HEK293 (cell line): ENCODE data around the gene HIGD2B.

Source experiments
- CTCF ChIP-seq: fragments of 450-650 bp; formaldehyde crosslinking; IDR thresholded peaks from 2 replicates; pipeline ENCODE4 v1.5.1; 2016; ENCODE audit warnings: missing biosample characterization, missing genetic modification characterization
- ZFP69B ChIP-seq: fragments of 450-650 bp; formaldehyde crosslinking; IDR thresholded peaks from 2 replicates; pipeline ENCODE4 v1.5.1; 2016; ENCODE audit warnings: missing biosample characterization, missing genetic modification characterization
- ZNF175 ChIP-seq: fragments of 450-650 bp; formaldehyde crosslinking; IDR thresholded peaks from 2 replicates; pipeline ENCODE4 v1.5.1; 2016; ENCODE audit warnings: missing biosample characterization, missing genetic modification characterization
- ZNF24 ChIP-seq: fragments of 450-650 bp; formaldehyde crosslinking; IDR thresholded peaks from 2 replicates; pipeline ENCODE4 v1.5.1; 2016; ENCODE audit warnings: missing biosample characterization, missing genetic modification characterization
- ZNF335 ChIP-seq: fragments of 450-650 bp; formaldehyde crosslinking; conservative IDR thresholded peaks from 2 replicates; pipeline ENCODE4 v1.5.1; 2016; ENCODE audit warnings: missing biosample characterization, missing genetic modification characterization
- ZNF785 ChIP-seq: fragments of 450-650 bp; formaldehyde crosslinking; IDR thresholded peaks from 2 replicates; pipeline ENCODE4 v1.5.1; 2016; ENCODE audit warnings: missing biosample characterization, missing genetic modification characterization
- ZSCAN4 ChIP-seq: fragments of 450-650 bp; formaldehyde crosslinking; IDR thresholded peaks from 2 replicates; pipeline ENCODE4 v1.5.1; 2017; ENCODE audit warnings: missing biosample characterization, missing genetic modification characterization
- TF ChIP-seq, protein P1 (sequence below): fragments of 450-650 bp; formaldehyde crosslinking; conservative IDR thresholded peaks from 2 replicates; pipeline ENCODE4 v1.5.1; 2016; ENCODE audit warnings: low read depth, missing biosample characterization, missing genetic modification characterization

DNA sequence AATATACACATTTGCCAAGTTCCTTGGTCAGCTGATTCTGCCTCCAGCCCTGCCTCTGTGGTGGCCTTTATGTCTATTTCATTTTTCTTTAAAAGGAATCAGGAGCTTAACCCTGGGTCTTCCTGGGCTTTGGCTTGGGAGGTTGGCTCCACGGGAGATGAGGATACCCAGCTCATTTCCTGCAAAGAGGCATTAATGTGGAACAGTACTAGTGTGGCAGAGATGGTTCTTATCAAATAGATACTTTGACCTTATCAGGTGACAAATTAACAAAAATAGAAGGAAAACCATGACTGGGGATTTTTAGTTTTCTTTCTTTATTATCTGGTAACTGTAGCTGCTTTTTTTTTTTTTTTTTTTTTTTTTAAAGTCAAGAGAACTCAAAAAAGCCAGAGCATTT, 42.8 kb upstream of the HIGD2B start:
- TF ChIP-seq ZNF24 (tag by site-specific recombination) (no peak), CTCF (tag by site-specific recombination) (no peak), ZSCAN4 (tag by site-specific recombination) (no peak), ZFP69B (tag by site-specific recombination) (no peak), ZNF335 (tag by site-specific recombination) (no peak), ZNF175 (tag by site-specific recombination) (no peak), ZNF785 (tag by site-specific recombination) (no peak)
- TF ChIP-seq, protein P1, sequence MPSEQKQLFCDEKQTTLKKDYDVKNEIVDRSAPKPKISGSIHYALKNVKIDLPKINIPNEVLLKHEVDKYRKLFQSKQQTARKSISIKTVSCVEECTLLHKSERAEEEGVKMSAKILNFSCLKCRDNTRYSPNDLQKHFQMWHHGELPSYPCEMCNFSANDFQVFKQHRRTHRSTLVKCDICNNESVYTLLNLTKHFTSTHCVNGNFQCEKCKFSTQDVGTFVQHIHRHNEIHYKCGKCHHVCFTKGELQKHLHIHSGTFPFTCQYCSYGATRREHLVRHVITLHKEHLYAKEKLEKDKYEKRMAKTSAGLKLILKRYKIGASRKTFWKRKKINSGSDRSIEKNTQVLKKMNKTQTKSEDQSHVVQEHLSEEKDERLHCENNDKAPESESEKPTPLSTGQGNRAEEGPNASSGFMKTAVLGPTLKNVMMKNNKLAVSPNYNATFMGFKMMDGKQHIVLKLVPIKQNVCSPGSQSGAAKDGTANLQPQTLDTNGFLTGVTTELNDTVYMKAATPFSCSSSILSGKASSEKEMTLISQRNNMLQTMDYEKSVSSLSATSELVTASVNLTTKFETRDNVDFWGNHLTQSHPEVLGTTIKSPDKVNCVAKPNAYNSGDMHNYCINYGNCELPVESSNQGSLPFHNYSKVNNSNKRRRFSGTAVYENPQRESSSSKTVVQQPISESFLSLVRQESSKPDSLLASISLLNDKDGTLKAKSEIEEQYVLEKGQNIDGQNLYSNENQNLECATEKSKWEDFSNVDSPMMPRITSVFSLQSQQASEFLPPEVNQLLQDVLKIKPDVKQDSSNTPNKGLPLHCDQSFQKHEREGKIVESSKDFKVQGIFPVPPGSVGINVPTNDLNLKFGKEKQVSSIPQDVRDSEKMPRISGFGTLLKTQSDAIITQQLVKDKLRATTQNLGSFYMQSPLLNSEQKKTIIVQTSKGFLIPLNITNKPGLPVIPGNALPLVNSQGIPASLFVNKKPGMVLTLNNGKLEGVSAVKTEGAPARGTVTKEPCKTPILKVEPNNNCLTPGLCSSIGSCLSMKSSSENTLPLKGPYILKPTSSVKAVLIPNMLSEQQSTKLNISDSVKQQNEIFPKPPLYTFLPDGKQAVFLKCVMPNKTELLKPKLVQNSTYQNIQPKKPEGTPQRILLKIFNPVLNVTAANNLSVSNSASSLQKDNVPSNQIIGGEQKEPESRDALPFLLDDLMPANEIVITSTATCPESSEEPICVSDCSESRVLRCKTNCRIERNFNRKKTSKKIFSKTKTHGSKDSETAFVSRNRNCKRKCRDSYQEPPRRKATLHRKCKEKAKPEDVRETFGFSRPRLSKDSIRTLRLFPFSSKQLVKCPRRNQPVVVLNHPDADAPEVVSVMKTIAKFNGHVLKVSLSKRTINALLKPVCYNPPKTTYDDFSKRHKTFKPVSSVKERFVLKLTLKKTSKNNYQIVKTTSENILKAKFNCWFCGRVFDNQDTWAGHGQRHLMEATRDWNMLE (tag by site-specific recombination), result no peak
